HG03108 (cell line): ENCODE measurements around the gene SLC2A5.
"Not testable (repeated sequence)": the region's sequence is repeated elsewhere in the genome, so short reads cannot be mapped to it uniquely, and the experiment has no call there.

Source experiments
- ATAC-seq: cut with Tn5 transposase; IDR thresholded peaks from one replicate; pipeline ENCODE4 v1.9.1; 2021; ENCODE audit warnings: moderate library complexity; ENCODE audit not compliant: unreplicated experiment

SLC2A5 gene, protein sequence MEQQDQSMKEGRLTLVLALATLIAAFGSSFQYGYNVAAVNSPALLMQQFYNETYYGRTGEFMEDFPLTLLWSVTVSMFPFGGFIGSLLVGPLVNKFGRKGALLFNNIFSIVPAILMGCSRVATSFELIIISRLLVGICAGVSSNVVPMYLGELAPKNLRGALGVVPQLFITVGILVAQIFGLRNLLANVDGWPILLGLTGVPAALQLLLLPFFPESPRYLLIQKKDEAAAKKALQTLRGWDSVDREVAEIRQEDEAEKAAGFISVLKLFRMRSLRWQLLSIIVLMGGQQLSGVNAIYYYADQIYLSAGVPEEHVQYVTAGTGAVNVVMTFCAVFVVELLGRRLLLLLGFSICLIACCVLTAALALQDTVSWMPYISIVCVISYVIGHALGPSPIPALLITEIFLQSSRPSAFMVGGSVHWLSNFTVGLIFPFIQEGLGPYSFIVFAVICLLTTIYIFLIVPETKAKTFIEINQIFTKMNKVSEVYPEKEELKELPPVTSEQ

DNA sequence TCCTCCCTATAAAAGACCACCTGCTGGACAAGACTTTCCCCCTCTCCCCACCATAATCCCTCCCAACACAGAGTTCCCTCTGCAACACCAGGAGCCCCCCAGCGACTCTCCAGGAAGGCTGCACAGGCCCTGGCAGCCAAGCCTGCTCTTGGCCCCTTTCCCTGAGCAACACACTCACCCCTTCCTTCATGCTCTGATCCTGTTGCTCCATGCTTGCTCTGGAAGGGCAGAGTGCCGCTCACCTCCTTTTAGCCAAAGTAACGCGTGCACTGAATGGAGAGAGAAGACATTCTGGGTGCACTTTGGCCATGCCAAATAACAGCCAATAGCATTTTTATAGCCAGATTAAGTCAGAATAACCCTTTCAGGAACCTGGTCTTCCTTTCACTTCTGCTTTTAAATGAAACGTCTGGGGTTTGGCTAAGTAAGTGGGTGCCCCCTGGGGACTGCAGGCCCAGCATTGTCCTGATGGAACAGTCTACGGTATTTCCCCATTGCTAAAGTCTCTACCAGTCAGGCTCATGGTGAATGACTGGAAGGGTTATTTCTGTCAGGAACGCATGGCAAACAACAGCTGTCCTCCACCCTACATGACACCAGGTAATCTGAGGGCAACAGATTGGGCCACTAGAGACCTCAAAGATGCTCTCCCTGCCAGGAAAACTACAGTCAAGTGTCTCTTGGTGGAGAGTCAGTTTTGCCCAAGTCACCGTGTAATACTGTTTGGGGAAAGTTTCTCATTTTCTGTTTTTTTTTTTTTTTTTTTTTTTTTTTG, at the start of gene SLC2A5:
Gene SLC2A5, minus strand, starts transcription at position 310 of the 775 bp plus-strand sequence. Its CDS starts 99 bp downstream, at position 211.
- ATAC-seq = peak; percentile 89

DNA sequence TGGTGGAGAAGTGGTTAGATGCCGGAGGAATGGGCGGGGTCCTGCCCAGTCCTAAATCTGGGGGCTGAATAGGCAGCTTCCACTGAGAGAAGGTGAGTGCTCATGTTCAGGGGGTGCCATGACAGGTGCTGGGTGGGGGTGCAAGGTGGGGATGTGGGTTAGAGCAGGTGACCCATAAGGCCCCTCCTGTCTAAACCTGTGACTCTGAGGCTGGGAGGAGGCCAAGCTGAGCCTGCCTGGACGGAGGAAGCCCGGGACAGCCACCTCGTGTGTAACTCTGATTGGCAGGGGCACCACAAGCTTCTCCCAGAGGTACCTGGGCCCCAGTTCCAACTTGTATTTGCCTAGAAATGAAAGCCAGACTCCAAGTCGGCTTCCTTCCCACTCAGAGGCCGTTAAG, 48.8 kb upstream of the SLC2A5 start:
- ATAC-seq = no peak

DNA sequence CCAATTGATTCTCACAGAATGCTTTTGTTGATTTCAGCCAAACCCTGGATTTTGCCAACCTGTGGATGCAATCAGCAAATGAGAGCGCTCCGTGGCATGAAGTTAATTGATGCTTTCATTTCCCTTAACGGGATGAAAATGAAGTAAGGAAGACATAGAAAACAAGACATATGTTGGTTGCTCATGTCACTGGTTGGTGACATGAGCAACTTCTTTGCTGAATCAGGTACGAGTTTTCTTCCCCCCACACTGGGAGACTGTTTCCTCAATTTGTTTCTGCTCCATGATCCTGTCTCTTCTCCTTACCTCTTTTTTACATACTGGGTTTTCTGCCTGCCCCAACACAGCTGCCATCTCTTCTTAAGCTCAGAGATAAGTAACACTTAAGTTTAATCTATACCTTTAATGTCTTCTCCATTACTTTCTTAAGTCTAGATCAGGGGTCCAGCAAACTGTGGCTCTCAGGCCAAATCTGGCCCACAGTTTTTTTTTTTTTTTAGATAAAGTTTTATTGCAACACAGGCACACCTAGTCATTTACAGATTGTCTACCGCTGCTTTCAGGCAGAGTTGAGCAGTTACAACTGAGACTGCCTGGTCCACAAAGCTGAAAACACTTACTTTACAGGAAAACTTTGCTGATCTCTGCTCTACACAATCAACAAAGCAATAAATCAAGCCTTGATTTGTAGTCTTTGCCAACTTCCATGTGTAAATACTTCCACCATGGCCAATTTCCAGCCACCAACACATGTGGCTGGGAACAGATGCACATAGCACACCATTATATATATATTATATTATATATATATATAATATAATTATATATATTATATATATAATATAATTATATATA, 46.1 kb upstream of the SLC2A5 start:
- no peak for ATAC-seq

DNA sequence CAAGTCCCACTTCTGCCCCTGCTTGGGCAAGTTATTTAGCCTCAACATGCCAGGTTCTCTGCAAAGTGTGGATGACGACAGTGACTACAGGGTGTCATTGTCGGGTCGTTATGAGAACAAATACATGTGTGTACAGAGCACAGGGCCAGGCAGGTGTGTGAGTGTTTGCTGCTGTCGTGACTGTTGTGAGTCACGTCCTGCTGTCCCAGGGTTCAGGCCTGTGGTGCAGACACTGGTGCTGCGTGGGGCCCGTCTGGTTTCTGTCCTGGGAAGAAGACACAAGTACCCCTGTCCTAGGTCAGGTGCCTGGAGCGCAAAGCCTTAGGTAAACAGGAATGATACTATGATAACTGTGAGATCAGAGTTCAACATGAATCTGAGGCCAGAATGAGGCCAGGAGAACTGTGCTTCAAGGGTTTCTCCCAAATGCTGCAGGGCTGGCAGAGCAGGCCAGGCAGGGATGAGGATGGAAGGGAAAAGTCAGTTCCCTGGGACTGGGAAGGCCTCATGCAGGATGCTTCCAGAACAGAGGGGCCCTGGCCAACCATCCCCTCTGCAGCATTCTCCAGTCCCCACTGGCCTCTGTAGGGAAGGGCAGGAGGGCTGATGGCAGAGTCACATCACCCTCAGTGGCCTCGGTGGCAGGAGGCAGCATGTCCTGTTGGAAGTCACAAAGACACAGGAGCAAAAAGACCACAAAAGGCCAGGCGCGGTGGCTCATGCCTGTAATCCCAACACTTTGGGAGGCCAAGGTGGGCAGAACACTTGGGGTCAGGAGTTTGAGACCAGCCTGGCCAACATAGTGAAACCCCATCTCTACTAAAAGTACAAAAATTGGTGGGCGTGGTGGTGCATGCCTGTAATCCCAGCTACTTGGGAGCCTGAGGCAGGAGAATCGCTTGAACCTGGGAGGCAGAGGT, 43.8 kb upstream of the SLC2A5 start:
- ATAC-seq = no peak

DNA sequence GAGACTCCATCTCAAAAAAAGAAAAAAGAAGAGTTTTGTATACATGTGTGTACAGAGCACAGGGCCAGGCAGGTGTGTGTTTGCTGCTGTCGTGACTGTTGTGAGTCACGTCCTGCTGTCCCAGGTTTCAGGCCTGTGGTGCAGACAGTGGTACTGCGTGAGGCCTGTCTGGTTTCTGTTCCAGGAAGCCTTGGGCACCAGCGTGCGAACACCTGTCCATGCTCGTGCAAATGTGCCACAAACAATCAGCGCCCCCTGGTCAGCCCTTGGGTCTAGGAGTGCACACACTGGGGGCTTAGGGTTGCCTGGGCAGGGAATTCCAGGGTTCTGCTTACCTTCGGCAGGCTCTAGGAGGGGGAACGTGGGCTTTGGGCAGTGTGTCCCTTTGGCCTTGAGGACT, 42.5 kb upstream of the SLC2A5 start:
- ATAC-seq = no peak

DNA sequence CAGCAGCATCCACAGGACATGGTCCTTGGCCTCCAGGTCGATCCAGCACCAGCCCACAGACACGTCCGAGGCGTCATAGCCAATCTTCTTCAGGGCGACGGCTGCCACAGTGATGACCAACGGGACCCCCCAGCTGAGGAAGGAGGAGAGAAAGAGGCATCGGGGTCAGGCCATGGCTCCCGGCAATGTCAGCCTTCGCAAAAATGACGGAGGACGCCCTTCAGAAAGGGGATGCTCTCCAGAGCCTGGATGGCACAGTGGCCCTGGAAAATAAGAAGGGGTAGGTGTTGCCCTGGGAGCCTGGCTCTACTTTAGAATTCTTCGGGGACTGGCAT, 41.9 kb upstream of the SLC2A5 start:
- ATAC-seq = no peak

DNA sequence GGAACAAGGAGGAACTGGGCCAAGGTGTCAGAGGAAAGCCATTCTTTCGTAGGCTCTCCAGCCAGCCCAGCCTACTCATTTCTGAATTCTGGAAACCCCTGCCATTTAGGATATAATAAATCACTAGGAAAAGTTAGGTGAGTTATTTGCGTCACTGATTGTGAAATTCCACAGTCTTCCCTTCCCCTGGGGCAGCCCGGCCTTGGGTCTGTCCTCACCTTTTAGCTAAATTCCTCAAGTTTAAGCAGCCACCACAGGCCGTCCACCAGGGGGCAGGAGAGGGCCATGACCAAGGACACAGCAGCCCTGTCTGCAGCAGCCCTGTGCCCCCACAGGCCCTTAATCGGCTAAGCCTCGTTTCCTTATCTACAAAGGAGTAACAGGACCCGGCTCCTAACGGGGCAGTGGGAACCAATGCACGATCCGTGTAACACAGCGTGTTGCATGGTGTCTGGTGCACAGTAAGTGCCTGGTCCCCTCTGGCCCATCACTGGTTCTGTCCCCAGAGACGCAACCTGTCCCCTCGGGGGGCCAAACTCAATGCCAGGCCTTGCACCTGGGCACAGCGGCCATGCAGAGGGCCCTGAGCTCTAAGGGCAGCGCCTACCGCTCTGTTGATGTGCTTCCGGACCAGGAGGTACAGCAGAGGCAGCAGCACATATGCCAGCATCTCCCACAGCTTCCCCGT, 41.4 kb upstream of the SLC2A5 start:
- no peak for ATAC-seq

DNA sequence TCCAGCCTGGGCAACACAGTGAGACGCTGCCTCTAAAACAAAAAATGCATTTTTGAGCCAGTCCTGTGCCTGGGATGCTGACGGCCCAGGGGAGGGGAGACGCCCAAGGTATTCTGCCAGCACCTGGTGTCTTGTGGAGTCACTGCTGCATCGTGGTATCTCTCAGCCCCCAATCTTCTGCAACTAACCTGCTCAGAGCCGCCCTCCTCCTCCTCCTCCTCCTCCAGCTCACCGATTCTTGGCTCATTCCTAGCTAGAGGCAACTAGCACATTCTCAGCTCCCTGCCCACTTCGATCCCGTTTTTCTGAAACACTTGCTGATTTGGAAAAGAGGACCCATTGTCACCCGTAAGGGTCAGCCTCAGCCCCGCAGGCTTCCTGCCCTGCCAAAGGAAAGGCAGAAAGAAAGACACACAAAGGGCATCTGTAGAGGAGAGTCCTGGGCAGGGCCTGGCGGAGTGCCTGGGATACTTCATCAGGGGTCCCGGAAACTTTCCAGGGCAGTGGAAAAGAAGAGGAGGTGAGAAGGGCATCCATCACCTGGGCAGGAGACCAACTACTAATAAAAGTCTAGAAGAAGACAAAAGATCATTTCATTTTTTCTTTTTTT, 38.7 kb upstream of the SLC2A5 start:
- ATAC-seq = no peak

DNA sequence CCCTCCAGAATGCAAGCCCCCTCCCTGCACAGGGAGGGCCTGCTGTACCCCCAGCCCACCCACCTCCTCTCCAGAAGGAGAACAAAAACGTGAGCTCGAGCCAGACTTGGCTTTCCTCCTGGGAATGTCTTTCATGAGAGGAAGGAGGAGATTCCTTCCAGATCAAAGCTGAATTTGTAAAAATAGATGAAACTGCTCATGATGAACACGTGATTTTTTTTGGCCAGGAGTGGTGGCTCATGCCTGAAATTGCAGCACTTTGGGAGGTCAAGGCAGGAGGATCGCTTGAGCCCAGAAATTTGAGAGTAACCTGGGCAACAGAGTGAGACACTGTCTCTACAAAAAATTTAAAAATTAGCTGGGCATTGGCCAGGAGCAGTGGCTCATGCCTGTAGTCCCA, 37.7 kb upstream of the SLC2A5 start:
- no peak for ATAC-seq

DNA sequence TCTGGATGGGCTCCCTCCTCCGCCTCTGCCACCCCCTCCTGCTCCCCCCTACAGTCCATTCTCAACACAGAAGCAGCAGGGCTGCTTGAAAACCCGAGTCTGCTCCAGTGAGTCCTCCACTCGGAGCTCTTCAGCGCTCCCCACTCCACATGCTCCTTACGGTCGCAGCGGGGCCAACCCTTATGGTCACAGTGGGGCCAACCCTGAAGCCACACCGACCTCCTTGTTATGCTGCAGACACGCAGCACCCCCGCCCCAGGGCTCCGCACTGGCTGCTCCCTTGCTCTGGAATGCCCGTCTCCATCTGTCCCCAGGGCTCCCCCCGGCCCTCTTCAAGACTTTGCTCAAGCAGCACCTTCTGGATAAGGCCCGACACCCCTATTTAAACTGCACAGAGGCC, 36.9 kb upstream of the SLC2A5 start:
- no peak for ATAC-seq

DNA sequence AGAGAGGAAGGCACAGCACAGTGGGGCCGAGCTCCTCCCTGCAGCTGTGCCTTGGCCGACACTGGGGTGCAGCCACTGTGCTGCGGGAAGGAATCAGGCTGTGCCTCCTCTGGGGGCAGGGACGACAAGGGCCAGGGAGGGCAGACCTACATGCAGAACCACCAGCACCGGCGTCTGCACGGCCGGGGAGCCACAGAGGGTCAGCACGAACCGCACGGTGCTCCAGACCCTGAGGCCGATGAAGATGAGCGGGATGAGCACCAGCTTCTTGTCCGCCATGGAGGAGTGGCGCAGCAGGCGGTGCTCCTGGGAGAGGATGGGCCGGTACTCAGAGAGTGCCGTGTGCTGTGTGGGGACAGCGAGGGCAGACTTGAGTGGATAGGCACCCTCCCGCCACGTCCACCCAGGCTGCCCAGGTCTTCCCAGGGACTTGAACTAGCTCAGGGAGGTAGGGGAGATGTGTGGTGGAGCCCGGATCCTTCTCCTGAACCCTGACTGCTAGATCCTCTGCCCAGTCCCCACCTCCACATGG, 36.0 kb upstream of the SLC2A5 start:
- no peak for ATAC-seq

DNA sequence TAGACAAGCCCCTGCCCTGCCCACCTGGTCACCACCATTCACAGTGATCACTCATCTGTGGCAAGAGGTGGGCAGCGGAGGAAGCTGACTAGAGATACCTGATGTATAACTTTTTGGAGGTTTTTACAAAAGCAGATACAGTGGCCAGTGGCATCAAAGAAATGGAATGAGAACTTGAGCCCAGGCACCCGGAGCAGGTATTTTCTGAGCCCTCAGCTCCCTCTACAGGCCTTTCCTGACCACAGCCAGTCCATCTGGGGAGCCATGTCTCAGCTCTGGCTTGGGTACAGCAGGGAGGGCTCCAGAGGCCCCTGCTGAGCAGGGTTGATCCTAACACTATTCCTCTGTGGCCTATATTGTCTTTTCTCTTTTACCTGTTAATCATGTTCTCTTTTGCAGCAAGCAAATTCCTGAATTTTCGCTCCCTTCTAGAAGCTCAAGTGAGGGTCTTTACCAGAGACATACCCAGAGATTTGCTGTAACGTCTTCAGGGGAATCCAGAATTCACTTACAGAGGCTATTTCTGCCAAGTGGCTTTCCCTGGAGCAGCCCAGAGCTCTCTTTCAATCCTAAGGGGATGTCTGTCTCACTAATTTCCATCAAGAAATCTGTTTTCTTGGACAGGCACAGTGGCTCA, 32.2 kb upstream of the SLC2A5 start:
- ATAC-seq = no peak

DNA sequence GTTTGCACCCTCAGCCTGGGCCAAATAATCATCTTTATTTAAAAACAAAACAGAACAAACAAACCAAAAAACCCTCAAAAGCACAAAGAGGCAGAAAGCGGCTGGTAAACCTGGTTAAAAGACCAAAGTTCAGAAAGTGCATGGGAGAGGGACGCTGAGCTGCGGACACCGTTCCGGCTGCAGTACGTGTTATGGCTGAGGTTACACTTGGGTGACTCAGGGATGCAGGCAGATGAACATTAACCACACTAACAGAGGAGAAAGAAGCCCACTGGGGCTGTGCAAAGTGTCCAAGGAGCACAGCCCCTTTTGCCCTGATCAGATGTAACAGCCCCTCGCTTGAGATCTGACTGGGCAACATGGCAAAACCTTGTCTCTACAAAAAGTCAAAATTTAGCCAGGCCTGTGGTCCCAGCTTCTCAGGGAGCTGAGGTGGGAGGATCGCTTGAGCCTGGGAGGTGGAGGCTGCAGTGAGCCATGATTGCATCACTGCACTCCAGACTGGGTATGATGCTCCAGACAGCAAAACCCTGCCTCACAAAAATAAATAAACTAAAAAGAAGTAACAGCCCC, 31.1 kb upstream of the SLC2A5 start:
- ATAC-seq = no peak

DNA sequence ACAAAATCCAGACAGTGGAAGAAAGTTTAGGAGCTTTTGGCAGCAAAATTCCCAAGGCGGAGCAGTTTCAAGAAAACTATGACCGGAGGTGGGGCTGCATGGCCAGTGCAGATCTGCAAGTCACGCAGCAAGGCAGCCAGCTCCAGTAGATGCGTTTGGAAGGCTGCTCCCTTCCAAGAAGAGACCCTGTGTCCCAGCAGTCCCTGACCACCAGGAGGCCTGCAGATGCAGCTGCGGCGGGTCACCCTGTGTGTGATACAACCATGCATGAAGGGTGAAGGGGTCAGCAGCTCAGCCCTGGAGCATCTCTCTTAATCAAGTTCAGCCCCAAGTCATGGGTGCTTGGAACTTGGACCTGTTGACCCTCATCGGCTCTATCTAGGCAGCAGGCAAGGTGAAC, 30.1 kb upstream of the SLC2A5 start:
- no peak for ATAC-seq

DNA sequence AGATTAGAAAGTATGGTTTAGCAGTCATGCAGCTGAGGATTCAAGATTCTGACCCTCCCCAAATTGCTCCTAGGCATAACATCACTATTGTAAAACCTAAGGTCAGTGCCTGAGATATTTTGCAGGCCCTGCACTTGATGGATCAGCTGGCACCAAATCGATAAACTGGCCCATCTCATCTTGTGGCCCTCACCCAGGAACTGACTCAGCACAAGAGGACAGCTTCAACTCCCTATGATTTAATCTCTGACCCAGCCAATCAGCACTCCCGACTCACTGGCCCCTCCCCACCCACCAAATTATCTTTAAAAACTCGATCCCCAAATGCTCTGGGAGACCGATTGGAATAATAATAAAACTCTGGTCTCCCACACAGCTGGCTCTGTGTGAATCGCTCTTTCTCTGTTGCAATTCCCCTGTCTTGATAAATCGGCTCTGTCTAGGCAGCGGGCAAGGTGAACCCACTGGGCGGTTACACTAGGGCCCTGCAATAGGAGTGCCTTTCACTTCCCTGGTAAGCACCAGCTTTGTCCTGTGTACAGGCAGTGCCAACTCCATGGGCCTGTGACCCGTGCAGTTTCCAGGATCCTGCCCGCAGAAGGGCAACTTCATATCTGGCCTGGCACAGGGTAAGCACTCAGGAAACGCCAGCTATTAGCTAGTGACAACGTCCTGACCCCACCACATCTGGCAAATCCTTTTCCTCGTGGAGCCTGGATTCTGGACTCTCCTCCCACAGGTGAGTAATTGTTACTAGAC, 28.7 kb upstream of the SLC2A5 start:
- no peak for ATAC-seq

DNA sequence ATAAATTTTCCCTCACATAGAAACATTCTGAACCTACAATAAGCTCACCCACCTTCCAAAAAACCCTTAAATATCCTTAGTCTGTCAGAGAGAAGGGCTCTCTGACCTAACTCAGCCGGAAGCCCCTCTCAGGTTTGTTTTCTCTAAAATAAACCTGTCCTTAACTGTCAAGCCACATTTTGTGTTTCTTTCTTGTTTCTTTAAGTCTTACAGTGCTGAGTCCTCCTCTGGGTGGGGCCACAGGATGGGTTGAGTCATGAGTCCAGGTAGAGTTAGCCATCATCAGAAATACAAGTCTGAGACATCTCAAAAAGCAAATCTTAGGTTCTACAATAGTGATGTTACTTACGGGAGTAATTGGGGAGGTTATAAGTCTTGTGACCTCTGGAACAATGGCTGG, 26.4 kb upstream of the SLC2A5 start:
- ATAC-seq = no peak

DNA sequence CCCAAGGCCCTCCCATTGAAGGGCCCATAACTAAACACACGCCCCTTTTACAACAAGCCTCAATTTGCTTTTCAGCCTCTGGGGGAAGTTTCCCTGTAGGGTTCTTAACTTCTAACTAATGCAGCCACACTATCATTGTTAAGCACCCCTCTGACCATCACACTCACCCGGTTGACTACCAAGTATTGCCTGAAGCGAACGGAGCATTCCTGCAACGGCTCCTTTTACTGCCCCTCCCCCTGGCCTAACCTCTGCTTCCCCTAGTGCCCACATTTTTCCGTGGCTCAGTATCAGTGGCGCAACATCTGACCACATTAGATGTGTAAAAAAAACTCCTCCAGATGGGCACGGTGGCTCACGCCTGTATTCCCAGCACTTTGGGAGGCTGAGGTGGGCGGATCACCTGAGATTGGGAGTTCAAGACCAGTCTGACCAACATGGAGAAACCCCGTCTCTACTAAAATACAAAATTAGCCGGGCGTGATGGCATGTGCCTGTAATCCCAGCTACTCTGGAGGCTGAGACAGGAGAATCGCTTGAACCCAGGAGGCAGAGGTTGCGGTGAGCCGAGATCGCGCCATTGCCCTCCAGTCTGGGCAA, 24.7 kb upstream of the SLC2A5 start:
- ATAC-seq = not testable (repeated sequence)
